Astrocyte (in vitro differentiated cells and primary cell): ENCODE results near the gene DIAPH2.

Source experiments
- CTCF ChIP-seq: IDR thresholded peaks from 2 replicates; pipeline ENCODE4 v1.5.1; 2011; ENCODE audit warnings: low read depth, mild to moderate bottlenecking, inconsistent platforms, low read length, moderate library complexity; ENCODE audit not compliant: insufficient read depth
- EZH2 ChIP-seq: IDR thresholded peaks from 2 replicates; pipeline ENCODE4 v1.6.1; 2012; ENCODE audit warnings: mild to moderate bottlenecking, low read length, inconsistent platforms; ENCODE audit not compliant: insufficient read depth

GRCh38 chrX:97481228-97481627, 796.6 kb downstream of the DIAPH2 start:
- TF ChIP-seq CTCF (no peak), EZH2 (no peak)
